Measurements from ENCODE around the gene SORBS1. TPM values are rescaled to one million over a fixed set of nuclear protein-coding genes. Genes with fewer than 3 reads are reported as not detected.

SORBS1 gene
- total and polyA plus RNA-seq, 2 of the 13 experiments (the other 11 are each of a cell fraction or from before 2014, with no cell fraction given): 16.8 to 39.8 TPM

GRCh38 chr10:95401704-95402469, 159.3 kb downstream of the SORBS1 start (continued):
- TF ChIP-seq SMAD3 (CRISPR knock-in tag; IDR thresholded peaks at IDR 0.05) (no peak), ARID2 (CRISPR knock-in tag; IDR thresholded peaks at IDR 0.05; ENCODE audit: borderline replicate concordance) (no peak), WIZ (CRISPR knock-in tag; IDR thresholded peaks at IDR 0.05) (no peak), RFXANK (CRISPR knock-in tag; IDR thresholded peaks at IDR 0.05) (no peak), ZMYM3 (CRISPR knock-in tag; IDR thresholded peaks at IDR 0.05) (no peak), ZBTB42 (CRISPR knock-in tag; IDR thresholded peaks at IDR 0.05) (no peak), ZFP62 (CRISPR knock-in tag; IDR thresholded peaks at IDR 0.05) (no peak), PCBP2 (optimal IDR thresholded peaks at IDR 0.05; ENCODE audit: low read depth, low read length, poor library complexity, severe bottlenecking) (no peak)

GRCh38 chr10:95400787-95401186, 160.4 kb downstream of the SORBS1 start:
- no TSS peak for BruUV-seq (replicated peaks)
- no peak overlapping the region for H3K27ac ChIP-seq (ENCODE audit: extremely low read length, insufficient read depth, low read length)
- intact Hi-C loops (cut with micrococcal nuclease; ENCODE audit: unreplicated experiment): no loop called here
- ChIA-PET CTCF (ENCODE audit: low intra/inter-chr PET ratio, low total read pairs) (no interaction called here), POLR2A (interaction anchor here (0.7 kb wide), 1 partner anchor 45 kb away, joined by 3 read pairs; no protein-coding TSS in a partner anchor)
- peaks cover 33 to 62% of the 10 kb centered on the region in 2 experiments for H3K36me3 ChIP-seq (replicated peaks in 1 of 2; ENCODE audit: control insufficient read depth in 1 of 2, insufficient read depth in 2 of 2, low read length in 2 of 2)
- in situ Hi-C loops (cut with HindIII; ENCODE audit: extremely low pct_ligation_motif_present, low pct_unique_long_range_greater_than_20kb): loop anchor here (25.0 kb wide), 1 partner anchor 462 kb away; no protein-coding TSS in a partner anchor
- no peak for DNase-seq (ENCODE audit: low spot score)
- no peak overlapping the region for H2AFZ ChIP-seq (ENCODE audit: low read length)
- no peaks in the 10 kb centered on the region for H3K4me1 ChIP-seq (ENCODE audit: insufficient read depth, low read length)
- no peaks in the 10 kb centered on the region for H3K9me3 ChIP-seq (ENCODE audit: low read length)
- TF ChIP-seq ZNF33A (CRISPR knock-in tag; IDR thresholded peaks at IDR 0.05; ENCODE audit: borderline replicate concordance): no peak
- no peak for TF ChIP-seq GABPB1 (CRISPR knock-in tag; IDR thresholded peaks at IDR 0.05)
- no peak for TF ChIP-seq SMC3 (IDR thresholded peaks at IDR 0.05; ENCODE audit: low read length)
- TF ChIP-seq ZNF629 (CRISPR knock-in tag; conservative IDR thresholded peaks at IDR 0.05): no peak
- TF ChIP-seq CERS6 (CRISPR knock-in tag; IDR thresholded peaks at IDR 0.05): no peak
- no peak for TF ChIP-seq AGO2 (optimal IDR thresholded peaks at IDR 0.05; ENCODE audit: low read depth, low read length)
- TF ChIP-seq THAP11 (CRISPR knock-in tag; IDR thresholded peaks at IDR 0.05): no peak
- TF ChIP-seq ZNF441 (CRISPR knock-in tag; IDR thresholded peaks at IDR 0.05; ENCODE audit: borderline replicate concordance): no peak
- TF ChIP-seq SSRP1 (CRISPR knock-in tag; IDR thresholded peaks at IDR 0.05): no peak
- no peak for TF ChIP-seq CENPX (CRISPR knock-in tag; IDR thresholded peaks at IDR 0.05)
- TF ChIP-seq PHB2 (IDR thresholded peaks at IDR 0.05; ENCODE audit: partially characterized antibody): no peak
- TF ChIP-seq HOXA3 (CRISPR knock-in tag; IDR thresholded peaks at IDR 0.05): no peak
- no peak for TF ChIP-seq ZNF678 (CRISPR knock-in tag; IDR thresholded peaks at IDR 0.05)
- no peaks in the 10 kb centered on the region for H4K20me1 ChIP-seq (ENCODE audit: insufficient read depth, low read length)
- no peak for ATAC-seq
- WGBS (ENCODE audit: low lambda C conversion rate): 96% methylated on average over 2 of the region's 2 CpGs
- no peak overlapping the region for H3K4me2 ChIP-seq (ENCODE audit: low read depth, low read length)
- H3K27me3 ChIP-seq (ENCODE audit: control insufficient read depth in 1 of 2, insufficient read depth in 2 of 2, low read length in 2 of 2): no peaks in the 10 kb centered on the region
- no peak for FAIRE-seq
- no peak overlapping the region for H3K4me3 ChIP-seq (replicated peaks in 1 of 3; ENCODE audit: insufficient read depth in 1 of 3, low read depth in 2 of 3, low read length in 3 of 3)
- H3K79me2 ChIP-seq (ENCODE audit: insufficient read depth, low read length): no peaks in the 10 kb centered on the region
- no peak overlapping the region for H3K9ac ChIP-seq (ENCODE audit: insufficient read depth, low read depth, low read length)
